Peyer's patch (tissue), 4 donors: Measurements from ENCODE around the gene SVOPL.

Experiments used
- POLR2A ChIP-seq, 2 donors: fragments of 450-650 bp; IDR thresholded peaks; one replicate each; pipeline ENCODE4 v1.5.1; 2017; ENCODE audit warnings: antibody characterized with exemption in 2 of 2, mild to moderate bottlenecking in 2 of 2, moderate library complexity in 2 of 2
- TF ChIP-seq, protein P1 (sequence below), 6 experiments: fragments of 450-650 bp in 4 of 6; fragments of 200-600 bp in 2 of 6; sonication (generic) in 1 of 6; IDR thresholded peaks; one replicate each; pipeline ENCODE4 v1.5.1; 2017 to 2019; ENCODE audit warnings: antibody characterized with exemption in 6 of 6, mild to moderate bottlenecking in 3 of 6, moderate library complexity in 1 of 6

- no peak for TF ChIP-seq POLR2A (IDR thresholded peaks at IDR 0.05)
- TF ChIP-seq, protein P1, sequence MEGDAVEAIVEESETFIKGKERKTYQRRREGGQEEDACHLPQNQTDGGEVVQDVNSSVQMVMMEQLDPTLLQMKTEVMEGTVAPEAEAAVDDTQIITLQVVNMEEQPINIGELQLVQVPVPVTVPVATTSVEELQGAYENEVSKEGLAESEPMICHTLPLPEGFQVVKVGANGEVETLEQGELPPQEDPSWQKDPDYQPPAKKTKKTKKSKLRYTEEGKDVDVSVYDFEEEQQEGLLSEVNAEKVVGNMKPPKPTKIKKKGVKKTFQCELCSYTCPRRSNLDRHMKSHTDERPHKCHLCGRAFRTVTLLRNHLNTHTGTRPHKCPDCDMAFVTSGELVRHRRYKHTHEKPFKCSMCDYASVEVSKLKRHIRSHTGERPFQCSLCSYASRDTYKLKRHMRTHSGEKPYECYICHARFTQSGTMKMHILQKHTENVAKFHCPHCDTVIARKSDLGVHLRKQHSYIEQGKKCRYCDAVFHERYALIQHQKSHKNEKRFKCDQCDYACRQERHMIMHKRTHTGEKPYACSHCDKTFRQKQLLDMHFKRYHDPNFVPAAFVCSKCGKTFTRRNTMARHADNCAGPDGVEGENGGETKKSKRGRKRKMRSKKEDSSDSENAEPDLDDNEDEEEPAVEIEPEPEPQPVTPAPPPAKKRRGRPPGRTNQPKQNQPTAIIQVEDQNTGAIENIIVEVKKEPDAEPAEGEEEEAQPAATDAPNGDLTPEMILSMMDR (IDR thresholded peaks at IDR 0.05): no peak
Measured at GRCh38 chr7:138565071-138565450, 136.1 kb downstream of the SVOPL start.
